HL-60 (cell line): Measurements from ENCODE around the gene POLK.
"Not testable (repeated sequence)": the region's sequence is repeated elsewhere in the genome, so short reads cannot be mapped to it uniquely, and the experiment has no call there.

Source experiments
- DNase-seq, 2 experiments: peaks; one replicate each; pipeline ENCODE4 v3.0.0-alpha.2; 2010 to 2020; ENCODE audit warnings: low read depth in 1 of 2, low spot score in 1 of 2
- H3K27ac ChIP-seq: fragments of 250-450 bp; sonication (Bioruptor Pico); replicated peaks from 2 replicates; pipeline ENCODE4 v1.5.1; 2020; ENCODE audit warnings: mild to moderate bottlenecking, moderate library complexity
- H3K27me3 ChIP-seq: fragments of 250-450 bp; sonication (Bioruptor Pico); 2 replicates; pipeline ENCODE4 v1.5.1; 2021; ENCODE audit warnings: mild to moderate bottlenecking, moderate library complexity; ENCODE audit not compliant: insufficient read depth, poor library complexity, severe bottlenecking
- H3K4me3 ChIP-seq: replicated peaks from 2 replicates; pipeline ENCODE4 v1.5.1; 2011; ENCODE audit warnings: mild to moderate bottlenecking, control low read depth, low read length; ENCODE audit not compliant: insufficient read depth
- GABPA ChIP-seq: IDR thresholded peaks from 2 replicates; pipeline ENCODE4 v1.6.1; 2012; ENCODE audit warnings: low read depth
- POLR2AphosphoS5 ChIP-seq: IDR thresholded peaks from 2 replicates; pipeline ENCODE4 v1.6.1; 2012; ENCODE audit warnings: low read depth
- SPI1 ChIP-seq: IDR thresholded peaks from 2 replicates; pipeline ENCODE4 v1.6.1; 2012; ENCODE audit warnings: low read depth, mild to moderate bottlenecking, borderline replicate concordance
- TF ChIP-seq, protein P1 (sequence below): IDR thresholded peaks from 2 replicates; pipeline ENCODE4 v1.6.1; 2012; ENCODE audit warnings: low read depth; ENCODE audit not compliant: insufficient replicate concordance
- TF ChIP-seq, protein P2 (sequence below): IDR thresholded peaks from one replicate; pipeline ENCODE4 v1.5.1; 2011; ENCODE audit warnings: low read length, control low read depth, inconsistent platforms; ENCODE audit not compliant: insufficient read depth

The POLK gene

DNA sequence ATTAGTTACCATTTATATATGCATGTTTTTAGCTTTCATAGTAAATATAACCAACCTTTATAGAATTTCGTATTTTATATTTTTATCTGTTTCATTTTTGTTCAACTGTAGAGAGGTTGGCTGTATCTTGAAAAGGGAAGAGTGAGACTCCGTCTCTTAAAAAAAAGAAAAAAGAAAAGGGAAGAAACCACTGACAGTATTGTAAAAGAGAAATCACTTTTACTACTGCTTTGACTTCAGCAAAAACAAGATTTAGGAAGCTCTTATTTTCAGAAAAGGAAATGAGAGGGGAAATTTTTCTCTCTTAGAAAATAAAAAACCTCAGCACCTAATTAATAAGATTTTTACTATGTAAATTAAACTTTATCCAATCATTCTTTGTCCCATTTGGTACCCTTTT lies 14.4 kb downstream of the POLK start:
- TF ChIP-seq, protein P1, sequence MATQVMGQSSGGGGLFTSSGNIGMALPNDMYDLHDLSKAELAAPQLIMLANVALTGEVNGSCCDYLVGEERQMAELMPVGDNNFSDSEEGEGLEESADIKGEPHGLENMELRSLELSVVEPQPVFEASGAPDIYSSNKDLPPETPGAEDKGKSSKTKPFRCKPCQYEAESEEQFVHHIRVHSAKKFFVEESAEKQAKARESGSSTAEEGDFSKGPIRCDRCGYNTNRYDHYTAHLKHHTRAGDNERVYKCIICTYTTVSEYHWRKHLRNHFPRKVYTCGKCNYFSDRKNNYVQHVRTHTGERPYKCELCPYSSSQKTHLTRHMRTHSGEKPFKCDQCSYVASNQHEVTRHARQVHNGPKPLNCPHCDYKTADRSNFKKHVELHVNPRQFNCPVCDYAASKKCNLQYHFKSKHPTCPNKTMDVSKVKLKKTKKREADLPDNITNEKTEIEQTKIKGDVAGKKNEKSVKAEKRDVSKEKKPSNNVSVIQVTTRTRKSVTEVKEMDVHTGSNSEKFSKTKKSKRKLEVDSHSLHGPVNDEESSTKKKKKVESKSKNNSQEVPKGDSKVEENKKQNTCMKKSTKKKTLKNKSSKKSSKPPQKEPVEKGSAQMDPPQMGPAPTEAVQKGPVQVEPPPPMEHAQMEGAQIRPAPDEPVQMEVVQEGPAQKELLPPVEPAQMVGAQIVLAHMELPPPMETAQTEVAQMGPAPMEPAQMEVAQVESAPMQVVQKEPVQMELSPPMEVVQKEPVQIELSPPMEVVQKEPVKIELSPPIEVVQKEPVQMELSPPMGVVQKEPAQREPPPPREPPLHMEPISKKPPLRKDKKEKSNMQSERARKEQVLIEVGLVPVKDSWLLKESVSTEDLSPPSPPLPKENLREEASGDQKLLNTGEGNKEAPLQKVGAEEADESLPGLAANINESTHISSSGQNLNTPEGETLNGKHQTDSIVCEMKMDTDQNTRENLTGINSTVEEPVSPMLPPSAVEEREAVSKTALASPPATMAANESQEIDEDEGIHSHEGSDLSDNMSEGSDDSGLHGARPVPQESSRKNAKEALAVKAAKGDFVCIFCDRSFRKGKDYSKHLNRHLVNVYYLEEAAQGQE: no peak
- no peak for TF ChIP-seq POLR2AphosphoS5
- TF ChIP-seq GABPA: no peak
- no peak for TF ChIP-seq SPI1
- DNase-seq: no peak
- Histone ChIP-seq H3K27ac (no peak overlapping the region), H3K27me3 (no peaks in the 10 kb centered on the region), H3K4me3 (no peak overlapping the region)

DNA sequence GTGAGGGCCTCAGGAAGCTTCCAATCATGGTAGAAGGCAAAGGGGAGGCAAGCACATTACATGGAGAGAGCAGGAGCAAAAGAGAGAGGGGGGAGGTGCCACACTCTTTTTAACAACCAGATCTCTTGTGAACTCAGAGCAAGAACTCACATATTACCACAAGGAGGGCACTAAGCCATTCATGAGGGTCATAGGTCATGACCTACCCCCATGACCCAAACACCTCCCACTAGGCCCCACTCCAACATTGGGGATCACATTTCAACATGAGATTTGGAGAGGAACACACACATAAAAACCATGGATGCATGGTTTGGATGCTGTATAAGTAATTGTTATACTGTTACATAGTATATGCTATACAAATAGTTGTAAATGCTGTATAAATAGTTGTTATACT lies 17.5 kb downstream of the POLK start:
- no peaks in the 10 kb centered on the region for H3K27me3 ChIP-seq
- TF ChIP-seq, protein P1: no peak
- TF ChIP-seq, protein P2, sequence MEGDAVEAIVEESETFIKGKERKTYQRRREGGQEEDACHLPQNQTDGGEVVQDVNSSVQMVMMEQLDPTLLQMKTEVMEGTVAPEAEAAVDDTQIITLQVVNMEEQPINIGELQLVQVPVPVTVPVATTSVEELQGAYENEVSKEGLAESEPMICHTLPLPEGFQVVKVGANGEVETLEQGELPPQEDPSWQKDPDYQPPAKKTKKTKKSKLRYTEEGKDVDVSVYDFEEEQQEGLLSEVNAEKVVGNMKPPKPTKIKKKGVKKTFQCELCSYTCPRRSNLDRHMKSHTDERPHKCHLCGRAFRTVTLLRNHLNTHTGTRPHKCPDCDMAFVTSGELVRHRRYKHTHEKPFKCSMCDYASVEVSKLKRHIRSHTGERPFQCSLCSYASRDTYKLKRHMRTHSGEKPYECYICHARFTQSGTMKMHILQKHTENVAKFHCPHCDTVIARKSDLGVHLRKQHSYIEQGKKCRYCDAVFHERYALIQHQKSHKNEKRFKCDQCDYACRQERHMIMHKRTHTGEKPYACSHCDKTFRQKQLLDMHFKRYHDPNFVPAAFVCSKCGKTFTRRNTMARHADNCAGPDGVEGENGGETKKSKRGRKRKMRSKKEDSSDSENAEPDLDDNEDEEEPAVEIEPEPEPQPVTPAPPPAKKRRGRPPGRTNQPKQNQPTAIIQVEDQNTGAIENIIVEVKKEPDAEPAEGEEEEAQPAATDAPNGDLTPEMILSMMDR: no peak
- TF ChIP-seq GABPA (no peak), POLR2AphosphoS5 (no peak), SPI1 (no peak)
- no peak overlapping the region for H3K4me3 ChIP-seq
- H3K27ac ChIP-seq: no peak overlapping the region
- DNase-seq: no peak

DNA sequence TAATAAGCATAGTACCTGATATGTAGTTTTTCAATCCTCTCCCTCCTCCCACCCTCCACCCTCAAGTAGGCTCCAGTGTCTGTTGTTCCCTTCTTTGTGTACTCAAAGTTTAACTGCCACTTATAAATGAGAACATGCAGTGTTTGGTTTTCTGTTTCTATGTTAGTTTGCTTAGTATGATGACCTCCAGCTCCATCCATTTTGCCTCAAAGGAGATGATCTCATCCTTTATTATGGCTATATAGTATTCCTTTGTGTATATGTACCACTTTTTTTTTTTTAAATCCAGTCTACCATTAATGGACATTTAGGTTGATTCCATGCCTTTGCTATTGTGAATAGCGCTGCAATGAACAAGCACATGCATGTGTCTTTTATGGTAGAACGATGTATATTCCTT lies 20.5 kb downstream of the POLK start:
- Histone ChIP-seq H3K27me3 (no peaks in the 10 kb centered on the region), H3K4me3 (no peak overlapping the region), H3K27ac (no peak overlapping the region)
- DNase-seq: no peak
- TF ChIP-seq, protein P2: no peak
- no peak for TF ChIP-seq POLR2AphosphoS5
- TF ChIP-seq, protein P1: no peak
- TF ChIP-seq GABPA: no peak

DNA sequence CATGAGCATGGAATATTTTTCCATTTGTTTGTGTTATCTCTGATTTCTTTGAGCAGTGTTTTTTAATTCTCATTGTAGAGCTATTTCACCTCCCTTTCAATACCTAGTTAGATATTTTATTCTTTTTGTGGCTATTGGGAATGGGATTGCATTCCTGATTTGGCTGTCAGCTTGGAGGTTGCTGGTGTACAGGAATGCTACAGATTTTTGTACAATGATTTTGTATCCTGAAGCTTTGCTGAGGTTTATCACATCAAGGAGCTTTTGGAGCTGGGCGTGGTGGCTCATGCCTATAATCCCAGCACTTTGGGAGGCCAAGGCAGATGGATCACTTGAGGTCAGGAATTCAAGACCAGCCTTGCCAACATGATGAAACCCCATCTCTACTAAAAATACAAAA lies 22.0 kb downstream of the POLK start:
- H3K27ac ChIP-seq, DNase-seq: not testable (repeated sequence)

More for the DNA sequence above, 22.0 kb downstream of the POLK start:
- not testable (repeated sequence) for H3K27me3 ChIP-seq, H3K4me3 ChIP-seq
